OCI-LY3 (cell line): ENCODE results near the gene OCEL1.

Experiments
- CTCF ChIP-seq: fragments of 200-600, 300-600 bp; sonication (generic); IDR thresholded peaks from 2 replicates; pipeline ENCODE4 v1.5.1; 2014; ENCODE audit warnings: antibody characterized with exemption, low read length, low read depth
- EZH2phosphoT487 ChIP-seq: fragments of 200-600 bp; shearing (Covaris generic); IDR thresholded peaks from 2 replicates; pipeline ENCODE4 v1.6.1; 2018; ENCODE audit warnings: antibody characterized with exemption, mixed run types, low read depth

- no peak for TF ChIP-seq CTCF
- TF ChIP-seq EZH2phosphoT487 = no peak
Observed at GRCh38 chr19:17246681-17247425, 20.8 kb downstream of the OCEL1 start.
